ENCODE measurements around the gene PRKCI.
"Not testable (repeated sequence)": the region's sequence is repeated elsewhere in the genome, so short reads cannot be mapped to it uniquely, and the experiment has no call there.

Gene PRKCI

DNA sequence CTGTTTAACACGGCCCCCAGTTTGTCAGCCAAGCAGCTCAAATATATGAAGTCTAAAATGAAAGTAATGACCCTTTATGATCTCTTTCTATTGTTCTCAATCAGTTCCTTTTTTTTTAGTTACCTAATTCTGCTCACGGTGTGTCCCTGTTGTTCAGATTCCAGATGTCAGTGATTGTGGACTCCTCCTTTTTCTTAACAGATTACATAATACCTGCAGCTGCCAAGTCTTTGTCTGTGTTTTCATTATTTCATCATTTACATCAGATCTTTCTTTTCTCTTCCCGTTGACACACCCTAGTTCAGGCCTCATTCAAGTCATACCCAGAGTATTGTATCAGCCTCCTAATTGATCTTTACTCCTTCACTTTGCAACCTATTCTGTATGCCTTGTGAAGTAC lies 79.2 kb downstream of the PRKCI start:
- DNase-seq, result no peak

DNA sequence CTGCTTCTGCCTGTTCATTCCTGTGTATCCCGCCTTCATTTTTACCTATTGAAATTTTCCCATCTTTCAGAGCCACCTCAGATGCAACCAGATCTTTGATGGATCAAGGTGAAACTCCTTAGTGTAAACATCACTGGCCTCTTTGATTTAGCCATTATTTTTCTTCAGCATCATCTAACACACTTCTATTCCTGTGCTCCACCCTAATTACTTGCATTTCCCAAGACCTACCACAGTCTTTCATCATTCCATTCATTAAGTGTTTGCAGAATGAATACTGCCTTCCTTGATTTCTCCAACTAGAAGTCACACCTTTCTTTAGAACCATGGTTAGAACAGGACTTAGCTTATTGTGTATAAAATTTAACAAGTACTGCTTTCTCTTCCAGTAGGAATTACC lies 79.8 kb downstream of the PRKCI start:
- no peak for DNase-seq

- no peak for DNase-seq
These were observed 83.8 kb downstream of the PRKCI start for GRCh38 chr3:170306015-170306414.

GRCh38 chr3:170307671-170308405 lies 85.6 kb downstream of the PRKCI start:
- no peak for DNase-seq

- no peak for DNase-seq
These were observed 86.8 kb downstream of the PRKCI start for GRCh38 chr3:170309046-170309445.

DNA sequence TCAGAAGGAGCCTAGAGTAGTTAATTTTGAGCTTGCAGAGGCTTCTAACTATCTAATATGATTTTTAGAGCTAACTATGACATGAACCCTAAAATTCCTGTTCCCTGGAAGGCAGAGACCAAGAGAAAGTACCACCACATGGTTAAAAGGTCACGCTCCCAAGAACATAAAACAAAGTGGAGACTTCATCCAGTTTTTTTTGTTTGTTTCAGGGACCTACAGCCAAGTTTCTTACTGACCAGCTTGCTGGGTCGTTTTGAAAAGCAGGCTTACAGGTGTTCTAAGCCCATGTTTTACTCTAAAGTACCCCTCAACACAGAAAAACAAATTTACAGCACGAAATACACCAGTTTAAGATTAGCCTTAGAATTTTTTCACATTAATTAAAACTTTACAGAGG lies 95.7 kb downstream of the PRKCI start:
- DNase-seq, result no peak

DNA sequence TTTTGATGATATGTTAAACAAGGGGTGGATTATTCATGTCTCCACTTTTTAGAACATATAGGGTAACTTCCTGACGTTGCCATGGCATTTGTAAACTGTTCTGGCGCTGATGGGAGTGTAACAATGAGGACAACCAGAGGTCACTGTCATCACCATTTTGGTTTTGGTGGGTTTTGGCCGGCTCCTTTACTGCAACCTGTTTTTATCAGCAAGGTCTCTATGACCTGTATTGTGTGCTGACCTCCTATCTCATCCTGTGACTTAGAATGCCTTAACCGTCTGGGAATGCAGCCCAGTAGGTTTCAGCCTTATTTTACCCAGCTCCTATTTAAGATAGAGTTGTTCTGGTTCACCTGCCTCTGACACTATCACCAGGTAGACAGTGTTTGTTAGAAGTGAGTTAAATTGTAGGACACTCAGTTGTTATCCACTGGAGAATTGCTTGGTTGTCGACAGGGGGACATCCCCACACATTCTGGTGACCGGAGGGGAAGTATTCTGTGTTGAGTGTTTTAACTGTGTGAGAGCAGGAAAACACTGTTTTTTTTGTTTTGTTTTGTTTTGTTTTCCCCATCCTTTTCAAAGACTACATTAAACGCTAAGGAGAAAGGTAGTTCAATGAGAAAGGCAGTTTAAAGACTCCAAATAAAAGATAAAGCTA lies 98.4 kb downstream of the PRKCI start:
- no peak for DNase-seq

DNA sequence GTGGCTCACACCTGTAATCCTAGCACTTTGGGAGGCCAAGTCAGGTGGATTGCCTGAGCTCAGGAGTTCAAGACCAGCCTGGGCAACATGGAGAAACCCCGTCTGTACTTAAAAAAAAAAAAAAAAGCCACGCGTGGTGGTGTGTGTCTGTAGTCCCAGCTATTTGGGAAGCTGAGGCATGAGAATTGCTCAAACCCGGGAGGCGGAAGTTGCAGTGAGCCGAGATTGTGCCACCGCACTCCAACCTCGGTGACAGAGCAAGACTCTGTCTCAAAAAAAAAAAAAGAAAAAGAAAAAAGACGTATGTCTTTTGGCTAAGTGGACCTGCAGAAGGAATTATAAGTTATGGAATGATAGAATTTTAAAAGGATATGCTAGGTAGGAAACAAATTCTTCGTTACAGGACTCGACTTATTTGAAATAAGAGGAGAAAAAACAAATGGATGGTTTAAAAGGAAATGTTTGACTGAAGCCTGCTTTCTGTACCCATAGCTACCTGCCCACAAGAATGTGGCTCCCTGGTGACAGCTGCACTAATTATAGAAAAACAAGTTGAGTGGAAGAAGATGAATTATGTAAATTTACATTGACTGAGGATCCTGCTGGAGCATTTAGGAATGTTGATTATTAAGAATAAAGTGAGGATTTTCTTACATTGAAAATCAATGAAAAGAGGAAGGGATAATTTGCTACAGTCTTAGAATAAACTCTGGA lies 99.3 kb downstream of the PRKCI start:
- no peak for DNase-seq

DNA sequence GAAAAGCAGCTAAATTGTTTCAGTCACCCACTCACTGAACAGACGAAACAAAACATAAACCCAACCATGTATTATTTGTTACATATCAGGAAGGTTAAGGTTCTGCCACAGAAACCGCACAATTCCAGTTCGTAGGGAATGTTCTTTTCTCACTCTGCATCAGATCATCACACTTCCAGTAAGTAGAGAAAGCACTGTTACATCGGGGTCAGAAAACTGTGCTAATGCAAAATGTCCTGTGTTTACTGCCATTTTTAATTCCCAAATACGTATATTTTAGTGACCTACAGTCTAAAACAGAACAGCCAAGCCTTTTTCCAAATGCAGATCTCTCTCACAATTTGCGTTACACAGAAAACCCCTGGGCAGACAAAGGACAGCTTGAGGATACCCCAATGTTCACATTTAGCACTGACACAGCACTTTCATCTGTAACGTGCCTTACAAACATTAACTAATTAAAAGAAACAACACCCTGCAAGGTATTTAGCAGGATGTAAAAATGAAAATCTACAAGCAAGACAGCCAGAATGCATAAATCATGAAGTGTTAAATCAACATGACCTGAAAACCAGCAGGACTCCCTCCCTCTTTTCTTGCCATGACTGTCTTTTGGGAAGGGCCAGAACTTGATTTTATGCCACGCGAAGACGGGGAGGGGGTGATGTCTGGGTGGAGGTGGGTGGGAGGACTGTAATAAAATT lies 100.5 kb downstream of the PRKCI start:
- DNase-seq, result no peak

DNA sequence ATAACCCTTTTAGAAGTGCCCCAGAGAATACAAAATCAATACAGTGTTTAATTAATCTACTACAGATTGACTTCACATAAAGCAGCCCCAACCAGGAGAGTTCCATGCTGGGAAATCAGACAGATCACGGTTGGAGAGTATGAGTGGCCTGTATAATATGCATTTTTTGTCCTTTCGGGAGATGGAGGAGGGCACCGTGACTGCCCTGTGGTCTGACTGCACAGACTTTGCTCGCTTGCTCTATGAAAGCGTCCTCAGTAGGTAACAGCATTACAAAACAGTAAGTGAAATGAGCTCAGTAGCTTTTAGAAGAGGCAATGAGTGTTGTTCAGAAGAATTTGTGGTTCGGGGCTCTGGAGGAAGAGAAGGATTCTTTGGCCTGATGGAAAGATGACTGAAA lies 101.1 kb downstream of the PRKCI start:
- no peak for DNase-seq

DNA sequence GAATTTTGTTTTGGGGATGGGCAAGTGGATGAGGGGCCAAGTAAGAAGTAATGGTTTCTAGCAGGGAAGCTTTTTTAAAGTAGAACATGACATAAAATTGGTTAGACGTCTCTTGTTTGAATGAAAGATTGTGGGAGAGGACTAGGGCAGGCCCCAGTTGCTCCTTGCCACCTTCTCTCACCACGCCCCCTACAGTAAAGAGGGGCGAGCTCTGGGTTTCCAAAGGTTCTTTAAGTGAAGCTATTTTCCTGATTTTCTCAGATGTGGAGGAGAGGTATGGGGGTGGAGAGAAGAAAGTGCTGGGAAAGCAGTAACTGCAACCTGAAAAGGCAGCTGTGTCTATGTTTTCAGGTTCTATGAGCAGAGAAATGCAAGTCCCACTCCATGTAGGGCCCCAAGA lies 102.7 kb downstream of the PRKCI start:
- no peak for DNase-seq

- DNase-seq, result no peak
These were observed 105.0 kb downstream of the PRKCI start for GRCh38 chr3:170327040-170327808.

- DNase-seq, result not testable (repeated sequence)
These were observed 105.8 kb downstream of the PRKCI start for GRCh38 chr3:170327868-170328548.

- no peak for DNase-seq
These were observed 108.1 kb downstream of the PRKCI start for GRCh38 chr3:170330366-170330765.

- no peak for DNase-seq
These were observed 108.9 kb downstream of the PRKCI start for GRCh38 chr3:170331143-170331542.

DNA sequence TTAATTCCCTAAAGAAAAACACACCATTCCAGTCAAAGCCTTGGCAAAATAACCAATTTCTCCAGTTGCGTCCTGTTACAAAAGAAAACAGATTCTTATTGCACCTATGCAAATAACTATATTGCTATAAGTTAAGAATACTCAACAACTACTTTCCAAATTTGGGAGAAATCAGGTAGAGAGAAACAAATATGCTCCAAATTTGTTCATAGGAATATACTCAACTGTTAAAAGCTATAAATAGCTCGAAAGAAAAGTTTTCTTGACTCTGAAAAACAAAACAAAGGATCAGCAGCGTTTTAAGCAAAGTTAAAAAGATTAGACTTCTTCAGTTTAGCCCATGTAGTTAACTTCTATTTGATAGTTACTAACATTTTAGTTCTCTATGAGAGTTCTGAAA lies 115.2 kb downstream of the PRKCI start:
- no peak for DNase-seq

DNA sequence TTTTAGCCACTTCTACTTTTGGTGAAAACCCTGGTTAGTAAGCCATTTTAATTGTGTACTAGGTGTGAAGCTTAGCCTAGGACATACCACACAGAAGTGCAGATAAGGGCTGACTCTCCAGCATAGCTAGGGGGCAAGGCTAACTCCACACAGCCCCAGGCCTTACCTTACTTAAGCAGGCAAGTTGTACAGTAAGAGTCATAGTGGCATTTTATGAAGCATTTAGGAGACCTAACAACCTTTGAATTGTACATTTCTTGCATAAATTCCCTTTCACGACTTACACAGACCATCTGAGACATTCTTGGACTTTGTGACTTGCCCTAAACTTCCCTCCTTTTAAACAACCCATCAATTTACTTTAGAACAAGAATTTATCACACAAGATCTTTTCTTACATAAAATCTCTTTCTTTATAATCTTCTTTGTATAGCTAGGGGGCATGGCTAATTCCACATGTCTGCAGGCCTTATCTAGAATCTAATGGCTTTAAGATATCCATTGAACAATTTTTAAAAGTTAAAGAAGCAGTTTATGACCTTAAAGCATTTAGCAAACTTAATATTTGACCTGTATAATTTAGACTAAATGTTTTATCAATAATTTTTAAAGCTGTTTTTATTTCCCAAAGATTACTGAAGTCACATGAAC lies 116.6 kb downstream of the PRKCI start:
- no peak for DNase-seq

GRCh38 chr3:170342273-170342672 lies 120.0 kb downstream of the PRKCI start:
- not testable (repeated sequence) for DNase-seq

DNA sequence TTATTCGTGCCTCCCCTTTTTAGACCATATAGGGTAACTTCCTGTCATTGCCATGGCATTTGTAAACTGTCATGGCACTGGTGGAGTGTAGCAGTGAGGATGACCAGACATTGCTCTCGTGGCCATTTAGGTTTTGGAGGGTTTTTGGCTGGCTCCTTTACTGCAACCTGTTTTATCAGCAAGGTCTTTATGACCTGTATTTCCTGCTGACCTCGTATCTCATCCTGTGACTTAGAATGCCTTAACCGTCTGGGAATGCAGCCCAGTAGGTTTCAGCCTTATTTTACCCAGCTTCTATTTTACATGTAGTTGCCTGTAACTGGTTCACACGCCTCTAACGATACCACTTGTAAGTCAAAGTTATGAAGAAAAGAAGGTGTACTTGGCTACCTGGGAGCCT lies 121.6 kb downstream of the PRKCI start:
- DNase-seq, result not testable (repeated sequence)

- DNase-seq, result no peak
These were observed 122.7 kb downstream of the PRKCI start for GRCh38 chr3:170344971-170345370.

Measured in NCI-H446 treated with DMSO at 0.1 percent for 48 hours (cell line).